Middle frontal gyrus (tissue), 1 donor: Measurements from ENCODE around the gene PLLP.
"Not testable (repeated sequence)": the region's sequence is repeated elsewhere in the genome, so short reads cannot be mapped to it uniquely, and the experiment has no call there.

Source experiments
- DNase-seq: peaks from one replicate; pipeline ENCODE4 v3.0.0-alpha.2; 2015; ENCODE audit warnings: low spot score; ENCODE audit errors: extremely low spot score

Gene PLLP

DNA sequence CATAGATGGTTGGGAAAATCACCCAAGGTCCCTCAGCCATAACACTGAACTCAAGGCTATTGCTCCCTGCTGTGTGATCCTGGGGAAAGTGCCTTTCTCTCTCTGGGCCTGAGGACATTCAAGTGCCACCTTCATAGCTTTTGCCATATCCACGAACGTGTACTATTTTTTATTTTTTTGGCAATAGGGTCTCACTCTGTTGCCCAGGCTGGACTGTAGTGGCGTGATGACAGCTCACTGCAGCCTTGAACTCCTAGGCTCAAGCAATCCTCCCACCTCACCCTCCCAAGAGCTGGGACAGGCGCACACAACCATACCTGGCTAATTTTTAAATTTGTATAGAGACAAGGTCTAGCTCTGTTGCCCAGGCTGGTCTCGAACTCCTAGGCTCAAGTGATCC lies 10.6 kb downstream of the PLLP start:
- no peak for DNase-seq

DNA sequence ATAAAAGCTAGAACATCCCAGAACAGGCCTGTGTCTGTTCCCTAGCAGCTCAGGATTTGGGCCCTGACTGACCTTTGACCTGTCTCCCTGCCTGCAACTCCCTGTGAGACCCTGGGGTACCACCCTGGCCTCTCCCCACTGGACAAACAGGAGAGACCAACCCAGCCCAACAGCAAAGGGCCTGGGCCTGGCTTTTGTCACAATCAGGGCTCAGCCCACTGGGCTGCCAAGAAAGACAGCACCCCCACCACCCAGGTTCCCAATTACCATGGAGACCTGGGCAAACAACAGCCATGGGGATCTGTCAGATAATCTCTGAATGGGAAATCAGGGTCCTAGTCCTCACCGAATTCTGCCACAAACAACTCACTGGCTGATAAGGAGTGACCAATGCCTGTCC lies 11.1 kb downstream of the PLLP start:
- DNase-seq, result no peak

DNA sequence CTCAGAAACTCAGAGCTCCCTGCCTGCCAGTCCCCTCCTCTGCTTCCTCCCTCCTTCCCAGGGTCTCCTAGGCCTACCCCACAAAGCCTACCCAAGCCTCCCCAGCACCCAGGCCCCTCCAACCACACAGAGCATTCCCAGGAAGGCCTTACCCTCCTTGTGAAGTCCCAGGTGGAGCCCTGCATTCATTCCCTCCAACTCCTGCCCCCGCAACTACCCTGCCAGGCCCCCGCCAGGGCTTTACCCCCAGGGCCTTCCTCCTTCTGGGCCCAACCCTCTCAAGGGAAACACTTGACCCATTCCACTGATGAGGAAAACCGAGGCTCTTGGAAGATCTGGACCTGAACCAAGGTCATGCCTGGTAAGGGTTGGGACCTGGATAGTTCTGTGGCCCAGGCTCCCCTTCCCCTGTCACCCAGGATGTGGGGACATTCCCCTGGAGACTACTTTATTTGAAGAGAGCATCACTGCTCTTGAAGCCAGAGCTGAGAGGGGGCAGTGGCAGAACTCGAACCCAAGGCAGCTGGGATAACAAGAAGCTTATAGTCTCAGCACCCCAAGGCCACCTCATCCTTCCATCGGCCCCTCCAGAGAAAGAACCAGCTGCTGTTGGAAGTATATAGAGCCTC lies 12.5 kb downstream of the PLLP start:
- no peak for DNase-seq

DNA sequence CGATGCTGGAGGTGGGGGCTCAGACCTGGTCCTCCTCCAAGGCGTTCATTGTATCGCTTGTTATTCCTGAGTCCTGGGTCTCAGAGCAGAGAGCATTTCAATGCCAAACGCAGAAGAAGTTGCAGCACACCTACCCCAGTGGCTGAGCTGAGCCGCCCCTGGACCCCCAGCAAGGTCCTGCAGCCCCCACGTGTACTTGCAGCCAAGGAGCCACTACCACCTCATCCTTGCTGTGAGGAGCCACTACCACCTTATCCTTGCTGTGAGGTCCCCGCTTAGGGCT lies 13.5 kb downstream of the PLLP start:
- DNase-seq, result no peak

DNA sequence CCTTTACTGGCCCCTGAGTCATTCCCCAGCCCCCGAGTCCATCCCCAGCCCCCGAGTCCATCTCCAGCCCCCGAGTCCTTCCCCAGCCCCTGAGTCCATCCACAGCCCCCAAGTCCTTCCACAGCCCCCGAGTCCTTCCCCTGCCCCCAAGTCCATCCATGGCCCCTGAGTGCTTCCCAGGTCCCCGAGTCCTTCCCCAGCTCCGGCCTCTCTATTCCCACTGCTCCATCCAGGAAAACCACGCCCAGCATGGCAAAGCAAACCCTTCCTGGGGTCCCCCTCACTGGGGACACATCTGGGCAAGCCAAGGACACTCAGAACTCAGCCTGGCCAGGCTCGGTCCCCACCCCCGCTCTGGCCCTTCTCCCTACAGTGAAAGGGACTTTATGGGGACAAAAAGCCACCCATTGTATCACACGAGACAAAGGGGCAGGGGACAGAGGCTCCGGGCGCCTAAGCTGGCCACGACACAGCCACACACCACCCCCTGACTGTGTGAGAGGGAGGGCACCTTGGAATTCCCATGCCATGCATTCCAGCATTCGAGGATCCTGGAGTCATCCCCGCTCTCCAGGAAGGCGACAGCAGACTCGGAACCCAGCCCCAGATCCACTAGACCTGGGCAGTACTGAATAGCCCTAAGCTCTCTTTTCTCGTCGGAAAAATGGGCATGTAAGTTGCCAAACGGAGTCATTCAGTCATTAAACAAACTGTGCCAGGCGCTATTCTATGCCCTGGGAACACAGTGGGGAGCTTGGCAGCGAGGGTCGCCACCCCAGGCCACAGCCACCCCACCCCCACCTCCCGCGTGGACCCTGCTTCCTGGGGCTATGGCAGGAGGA lies 14.0 kb downstream of the PLLP start:
- peak; percentile 72 for DNase-seq

DNA sequence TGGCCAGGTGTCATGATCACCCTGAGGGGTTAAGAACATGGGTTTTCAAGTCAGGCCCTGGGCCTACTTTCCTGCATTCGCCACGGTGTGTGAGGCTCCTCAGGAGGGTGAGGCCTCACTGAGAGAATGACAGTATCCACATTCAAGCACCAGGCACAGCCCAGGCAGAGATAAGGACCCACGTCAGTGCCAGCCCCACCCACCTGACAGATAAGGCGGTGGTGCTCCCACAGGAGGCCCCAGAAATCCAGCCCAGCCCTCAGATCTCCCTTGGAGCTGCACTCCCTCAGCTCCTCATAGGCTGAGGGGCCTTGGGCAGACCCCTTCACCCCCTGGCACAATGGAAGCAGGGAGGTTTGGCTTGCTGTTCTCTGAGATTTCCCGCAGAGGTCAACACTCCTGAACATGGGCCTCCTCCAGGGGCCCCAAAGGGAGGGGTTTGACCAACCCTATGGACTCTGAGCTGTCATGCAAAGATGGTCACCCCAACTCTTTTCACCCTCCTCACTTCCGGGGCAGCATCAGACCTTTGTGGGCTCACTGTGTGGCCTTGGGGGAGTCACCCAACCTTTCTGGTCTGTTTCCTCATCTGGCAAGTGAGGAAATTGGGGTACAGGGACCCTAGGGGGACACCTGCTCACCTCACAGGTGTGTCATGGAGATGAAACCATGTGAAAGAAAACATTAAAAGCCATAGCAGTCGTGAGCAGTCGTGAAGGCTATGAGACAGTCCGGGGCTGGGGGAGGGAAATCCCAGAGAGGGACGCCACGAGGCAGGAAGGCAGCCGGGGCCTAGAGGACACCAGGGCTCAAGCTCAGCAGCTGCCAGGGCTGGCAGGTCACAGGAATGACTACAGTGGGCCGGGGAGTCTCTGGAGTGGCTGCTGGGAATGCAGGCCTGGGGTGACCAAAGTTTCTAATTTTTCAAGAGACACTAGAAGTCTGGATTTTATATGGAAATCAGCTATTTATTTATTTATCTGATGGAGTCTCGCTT lies 15.4 kb downstream of the PLLP start:
- no peak for DNase-seq

DNA sequence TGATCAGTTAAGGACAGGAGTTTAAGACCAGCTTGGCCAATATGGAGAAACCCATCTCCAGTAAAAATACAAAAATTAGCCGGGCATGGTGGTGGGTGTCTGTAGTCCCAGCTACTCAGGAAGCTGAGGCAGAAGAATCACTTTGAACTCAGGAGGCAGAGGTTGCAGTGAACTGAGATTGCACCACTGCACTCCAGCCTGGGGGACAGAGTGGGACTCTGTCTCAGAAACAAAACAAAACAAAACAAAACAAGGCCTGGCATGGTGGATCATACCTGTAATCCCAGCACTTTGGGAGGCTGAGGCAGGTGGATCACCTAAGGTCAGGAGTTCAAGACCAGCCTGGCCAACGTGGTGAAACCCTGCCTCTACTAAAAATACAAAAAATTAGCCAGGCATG lies 17.1 kb downstream of the PLLP start:
- not testable (repeated sequence) for DNase-seq

DNA sequence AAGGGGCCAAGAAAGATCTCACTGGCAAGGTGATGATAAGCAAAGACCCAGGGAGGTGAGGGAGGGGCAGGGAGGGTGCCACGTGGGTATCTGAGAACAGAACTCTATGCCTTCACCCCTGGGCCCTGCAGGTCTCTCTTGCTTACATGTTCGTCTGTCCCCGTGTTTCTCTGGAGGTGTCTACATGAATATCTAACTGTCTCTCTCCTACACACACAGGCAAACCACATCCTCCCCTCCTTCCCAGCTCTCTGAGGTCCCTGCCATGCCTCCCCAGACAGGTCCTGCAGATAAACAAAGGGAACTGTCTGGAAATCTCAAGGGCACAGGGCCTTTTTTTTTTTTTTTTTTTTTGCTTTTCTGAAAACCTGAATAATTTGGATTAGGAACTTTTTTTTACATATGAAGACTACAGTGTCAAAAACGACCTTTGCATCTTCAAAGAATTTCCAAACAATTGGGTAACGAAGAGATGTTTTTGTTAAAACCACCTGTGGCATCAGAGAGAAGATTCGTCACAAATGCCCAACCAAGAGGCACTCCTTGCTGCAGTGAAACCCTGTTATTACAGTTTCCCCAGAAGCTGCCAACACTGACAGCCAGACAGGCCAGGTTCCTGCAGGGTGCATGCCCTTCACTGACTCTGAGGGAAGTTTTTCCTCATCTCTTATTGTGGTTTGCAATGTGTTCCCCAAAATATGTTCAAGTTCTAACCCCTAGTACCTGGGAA lies 17.8 kb downstream of the PLLP start:
- DNase-seq, result no peak

DNA sequence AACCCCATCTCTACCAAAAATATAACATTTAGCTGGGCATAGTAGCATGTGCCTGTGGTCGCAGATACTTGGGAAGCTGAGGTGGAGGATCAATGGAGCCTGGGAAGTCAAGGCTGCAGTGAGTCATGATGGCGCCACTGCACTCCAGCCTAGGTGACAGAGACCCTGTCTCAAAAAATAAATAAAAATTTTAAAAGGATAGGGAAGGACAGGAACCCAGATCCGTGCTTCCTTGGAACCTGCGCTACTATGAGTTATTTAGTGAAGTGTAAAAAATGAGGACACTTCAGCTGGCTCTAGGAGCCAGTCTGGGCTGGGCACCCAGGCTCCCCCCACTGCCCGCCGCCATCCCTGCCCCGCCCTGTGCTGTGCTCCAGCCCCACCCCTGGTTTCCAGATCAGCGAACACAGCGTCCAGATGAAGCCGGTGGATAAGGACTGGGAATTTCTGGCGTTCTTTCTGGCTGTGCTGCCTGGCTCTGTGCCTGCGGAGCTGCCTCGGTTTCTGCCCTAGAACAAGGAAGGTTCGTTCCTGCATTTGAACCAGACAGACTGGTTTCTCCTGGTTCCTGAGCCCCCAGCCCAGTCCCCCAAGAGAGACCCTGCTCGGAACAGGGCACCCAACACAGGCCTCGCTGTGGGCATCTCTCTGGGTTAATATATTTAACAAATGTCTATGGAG lies 18.5 kb downstream of the PLLP start:
- no peak for DNase-seq

DNA sequence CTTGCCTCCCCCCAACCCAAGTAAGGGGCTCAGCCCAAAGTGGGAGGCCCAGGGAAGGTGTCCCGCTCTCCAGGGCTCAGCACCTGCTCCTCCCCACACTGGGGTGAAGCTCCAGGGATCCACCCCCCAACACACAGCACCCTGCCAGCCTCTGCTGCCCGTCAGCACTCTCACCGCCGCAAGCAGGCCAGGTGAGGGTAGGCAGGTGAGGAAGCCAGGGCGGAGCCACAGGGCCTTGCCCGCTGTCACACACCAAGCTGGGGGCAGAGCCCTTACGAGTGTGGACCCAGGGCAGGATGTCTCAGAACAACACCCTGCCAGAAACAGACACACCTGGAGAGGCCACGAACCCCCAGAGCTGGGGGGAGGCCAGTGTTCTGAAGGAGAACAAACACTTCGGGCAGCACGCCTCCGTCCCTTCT lies 19.5 kb downstream of the PLLP start:
- no peak for DNase-seq

DNA sequence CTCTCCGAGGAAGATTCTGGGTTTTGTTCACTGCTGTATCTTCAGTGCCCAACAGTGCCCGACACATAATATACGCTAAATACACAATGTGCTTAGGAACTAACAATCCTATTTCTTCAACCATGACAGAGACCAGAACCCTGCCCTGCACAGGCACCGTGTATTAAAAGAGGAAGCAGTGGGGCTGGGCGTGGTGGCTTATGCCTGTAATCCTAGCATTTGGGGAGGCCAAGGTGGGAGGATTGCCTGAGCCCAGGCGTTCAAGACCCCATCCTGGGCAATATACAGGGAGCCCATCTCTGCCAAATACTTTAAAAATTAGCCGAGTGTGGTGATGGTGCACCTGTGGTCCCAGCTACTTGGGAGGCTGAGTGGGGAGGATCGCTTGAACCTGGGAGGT lies 20.1 kb downstream of the PLLP start:
- no peak for DNase-seq

DNA sequence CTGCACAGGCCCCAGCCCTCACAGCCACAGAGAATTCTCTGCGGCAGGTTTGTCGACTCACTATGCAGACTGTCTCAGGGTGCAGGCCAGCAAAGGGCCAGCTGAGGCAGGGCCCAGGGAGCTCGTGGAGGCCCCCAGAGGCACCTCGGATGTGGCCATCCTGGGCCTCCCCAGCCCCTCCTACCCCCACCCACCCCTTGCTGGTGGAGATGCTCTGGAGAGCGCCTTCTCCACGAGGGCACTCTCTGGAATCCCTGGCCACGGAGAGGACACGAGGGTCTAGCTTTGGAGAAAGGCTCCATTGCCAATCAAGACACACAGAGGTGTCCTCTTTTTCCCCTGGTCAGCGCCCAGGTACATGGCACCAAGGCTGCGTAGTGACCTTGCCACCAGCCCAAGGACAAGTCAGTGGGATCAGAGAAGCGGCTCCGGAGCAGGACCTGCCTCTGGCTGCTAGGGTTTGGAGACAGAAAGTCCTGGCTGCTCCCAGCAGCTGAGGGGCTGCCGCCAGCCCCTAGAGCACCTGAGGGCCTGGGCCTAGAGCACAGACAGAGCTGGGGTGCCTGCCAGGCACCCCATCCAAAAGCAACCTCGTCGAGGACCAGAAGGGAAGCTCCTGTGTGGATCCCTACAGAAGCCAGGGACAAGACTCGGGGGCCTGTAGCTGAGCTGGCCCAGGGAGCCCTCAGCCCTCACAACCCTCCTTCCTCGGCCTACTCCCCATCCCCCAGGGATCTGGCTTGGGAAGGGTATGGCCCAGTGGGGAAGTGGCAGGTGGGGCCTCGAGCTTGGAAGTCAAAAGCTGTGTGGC lies 20.7 kb downstream of the PLLP start:
- DNase-seq, result no peak

DNA sequence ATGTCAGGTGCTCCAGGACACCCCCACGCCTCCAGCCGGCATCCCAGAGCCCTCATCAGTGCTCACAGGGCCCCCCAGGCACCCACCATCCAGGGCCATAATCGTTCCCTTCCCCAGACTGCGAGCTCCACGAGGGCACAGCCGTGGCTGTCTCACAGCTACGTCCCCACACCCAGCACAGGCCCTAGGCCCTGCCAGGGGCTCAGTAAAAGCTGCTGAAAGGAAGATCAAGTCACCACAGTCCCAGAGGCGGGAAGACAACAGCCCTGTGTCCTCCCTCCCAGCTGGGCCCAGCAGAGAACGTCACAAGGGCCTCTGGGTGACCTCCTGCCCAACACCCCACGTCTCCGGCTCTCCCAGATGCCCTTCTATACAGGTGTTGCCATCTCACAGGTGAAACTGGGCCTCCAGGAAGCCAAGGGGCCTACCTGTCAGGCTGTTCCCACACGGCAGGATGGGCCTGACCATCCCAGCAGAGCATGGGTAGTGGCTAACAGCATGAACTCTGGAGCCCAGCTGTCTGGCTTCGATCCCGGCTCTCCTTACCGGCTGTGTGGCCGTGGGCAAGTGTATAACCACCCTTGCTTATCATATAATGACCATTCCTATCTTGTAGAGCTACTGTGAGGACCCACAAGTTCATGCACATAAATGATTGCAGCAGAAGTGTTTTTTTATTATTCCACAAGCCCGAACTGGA lies 21.5 kb downstream of the PLLP start:
- DNase-seq, result peak; percentile 40

DNA sequence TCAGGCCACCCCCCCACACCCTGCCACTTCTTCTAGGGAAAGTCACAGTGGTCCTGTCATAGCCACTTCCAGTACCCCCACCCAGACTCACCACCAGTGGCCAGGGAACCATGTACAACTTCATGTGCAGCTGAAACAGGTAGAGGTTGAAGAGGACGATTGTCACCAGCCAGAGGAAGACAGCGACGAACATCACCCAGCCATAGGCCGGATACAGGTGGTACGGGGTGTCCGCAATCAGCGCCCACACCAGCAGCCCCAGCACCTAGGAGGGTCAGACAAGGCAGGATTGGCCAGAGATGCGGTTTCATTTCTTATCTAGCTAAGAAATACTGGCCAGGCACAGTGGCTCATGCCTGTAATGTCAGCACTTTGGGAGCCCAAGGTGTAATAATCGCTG lies 22.7 kb downstream of the PLLP start:
- DNase-seq, result no peak

DNA sequence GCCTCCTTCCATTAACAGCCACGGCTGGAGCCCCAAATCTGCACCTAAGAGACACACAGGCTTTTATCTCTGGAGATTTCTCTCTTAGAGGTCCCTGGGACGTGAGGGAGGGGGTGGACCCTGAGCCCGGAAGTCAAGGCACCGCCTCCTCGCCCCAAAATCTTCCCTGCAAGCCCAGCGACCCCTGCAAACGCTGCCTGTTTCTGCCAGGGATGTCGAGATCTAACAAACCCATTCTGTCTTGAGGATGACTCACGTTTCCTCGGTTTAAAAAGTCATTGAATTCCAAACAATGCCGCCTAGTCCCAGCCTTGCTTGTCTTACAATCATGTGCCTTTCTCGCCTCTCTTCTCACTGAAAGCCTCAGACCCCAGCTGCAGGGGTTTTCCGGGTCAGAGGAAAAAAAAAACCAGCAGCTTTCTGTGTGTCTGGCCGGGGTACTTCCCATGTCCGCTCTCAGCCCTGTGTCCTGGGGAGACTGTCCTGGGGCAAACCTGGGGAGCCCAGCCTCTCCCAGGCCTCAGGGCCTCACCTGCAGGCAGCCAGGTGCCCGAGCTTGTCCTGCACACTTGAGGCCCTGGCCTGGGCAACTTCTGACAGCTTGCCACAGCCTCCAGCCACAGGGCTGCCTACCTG lies 24.1 kb downstream of the PLLP start:
- DNase-seq, result peak; percentile 73

DNA sequence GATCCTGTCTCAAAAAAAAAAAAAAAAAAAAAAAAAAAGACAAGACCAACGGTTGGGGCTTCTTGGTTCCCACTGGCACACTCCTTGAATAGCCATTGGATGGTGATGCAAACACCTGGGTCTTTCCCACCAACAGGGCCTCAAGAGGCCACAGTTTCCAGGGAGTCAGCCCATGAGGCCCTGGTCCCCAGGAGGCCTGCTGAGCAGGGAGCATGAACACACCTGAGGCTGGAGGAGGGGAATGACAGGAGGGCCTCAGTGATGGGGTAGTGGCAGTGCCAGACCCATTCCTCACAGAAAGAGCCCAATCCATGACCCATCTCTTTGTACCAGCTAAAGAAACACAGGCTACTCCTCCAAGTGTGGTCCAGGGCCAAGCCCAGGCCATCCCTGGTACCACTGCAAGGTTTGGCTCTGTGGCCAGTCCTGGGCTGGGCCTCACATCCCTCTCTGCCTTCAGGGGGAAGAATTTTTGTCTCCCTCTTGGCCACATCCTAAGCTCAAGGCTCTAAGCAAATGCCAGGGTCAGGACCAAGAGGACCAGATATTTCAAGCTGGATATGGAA lies 25.5 kb downstream of the PLLP start:
- no peak for DNase-seq

DNA sequence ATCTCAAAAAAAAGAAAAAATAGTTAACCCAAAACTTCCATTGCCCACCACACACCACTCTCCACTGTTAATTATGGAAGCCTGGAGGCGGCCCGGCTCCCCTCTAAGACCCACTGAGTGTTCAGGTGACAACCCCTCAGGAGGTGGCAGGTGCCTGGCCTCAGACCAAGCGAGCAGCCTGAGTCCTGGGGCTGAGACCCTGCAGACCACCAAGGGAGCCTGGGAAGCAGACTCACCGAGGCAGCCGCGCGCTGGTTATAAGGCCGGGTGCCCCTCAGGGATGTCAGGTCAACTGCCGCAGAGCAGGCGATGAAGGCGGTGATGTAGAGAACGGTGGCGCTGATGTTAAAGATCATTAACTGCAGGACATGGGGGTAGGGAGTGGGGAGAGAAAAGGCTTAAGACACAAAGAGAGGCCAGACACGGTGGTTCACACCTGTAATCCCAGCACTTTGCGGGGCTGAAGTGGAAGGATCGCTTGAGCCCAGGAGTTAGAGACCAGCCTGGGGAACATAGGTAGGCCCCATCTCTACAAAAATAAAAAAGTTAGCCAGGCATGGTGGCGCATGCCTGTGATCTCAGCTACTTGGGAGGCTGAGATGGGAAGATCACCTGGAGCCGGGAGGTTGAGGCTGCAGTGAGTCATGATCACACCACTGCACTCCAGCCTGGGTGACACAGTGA lies 26.1 kb downstream of the PLLP start:
- DNase-seq, result no peak
